Measurements from ENCODE around the gene SPNS1. TPM values are rescaled to one million over a fixed set of nuclear protein-coding genes. Genes with fewer than 3 reads are reported as not detected.

SPNS1 gene
- total and polyA plus RNA-seq, 3 donors from 2014 or later: 32.0 to 56.9 (median 51.7) TPM

DNA sequence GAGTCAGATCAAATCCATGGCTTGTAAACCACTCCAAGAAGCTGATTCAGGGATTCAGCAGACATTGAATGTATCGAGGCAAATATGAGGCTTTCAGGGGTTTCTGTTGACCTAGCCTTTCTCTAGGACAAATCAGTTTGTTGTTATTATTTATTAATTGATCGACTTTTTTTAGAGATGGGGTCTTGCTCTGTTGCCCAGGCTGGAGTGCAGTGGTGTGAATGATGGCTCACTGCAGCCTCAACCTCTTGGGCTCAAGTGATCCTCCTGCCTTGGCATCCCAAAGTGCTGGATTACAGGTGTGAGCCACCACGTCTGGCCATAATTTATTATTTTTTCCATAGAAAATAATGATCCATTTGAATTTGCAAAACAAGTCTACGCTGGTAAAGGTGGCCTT, 37.3 kb downstream of the SPNS1 start:
- Histone ChIP-seq H3K36me3 (ENCODE audit: low read depth, missing control alignments) (no peaks in the 10 kb centered on the region), H3K27me3 (no peaks in the 10 kb centered on the region), H3K4me1 (no peaks in the 10 kb centered on the region), H3K9me3 (no peaks in the 10 kb centered on the region), H3K27ac (no peak overlapping the region), H3K4me3 (no peak overlapping the region)
- 93 to 99% methylated on average over 4 of the region's 4 CpGs for WGBS, 2 donors
- no peak for TF ChIP-seq POLR2A (IDR thresholded peaks at IDR 0.05)
- TF ChIP-seq, protein P1, sequence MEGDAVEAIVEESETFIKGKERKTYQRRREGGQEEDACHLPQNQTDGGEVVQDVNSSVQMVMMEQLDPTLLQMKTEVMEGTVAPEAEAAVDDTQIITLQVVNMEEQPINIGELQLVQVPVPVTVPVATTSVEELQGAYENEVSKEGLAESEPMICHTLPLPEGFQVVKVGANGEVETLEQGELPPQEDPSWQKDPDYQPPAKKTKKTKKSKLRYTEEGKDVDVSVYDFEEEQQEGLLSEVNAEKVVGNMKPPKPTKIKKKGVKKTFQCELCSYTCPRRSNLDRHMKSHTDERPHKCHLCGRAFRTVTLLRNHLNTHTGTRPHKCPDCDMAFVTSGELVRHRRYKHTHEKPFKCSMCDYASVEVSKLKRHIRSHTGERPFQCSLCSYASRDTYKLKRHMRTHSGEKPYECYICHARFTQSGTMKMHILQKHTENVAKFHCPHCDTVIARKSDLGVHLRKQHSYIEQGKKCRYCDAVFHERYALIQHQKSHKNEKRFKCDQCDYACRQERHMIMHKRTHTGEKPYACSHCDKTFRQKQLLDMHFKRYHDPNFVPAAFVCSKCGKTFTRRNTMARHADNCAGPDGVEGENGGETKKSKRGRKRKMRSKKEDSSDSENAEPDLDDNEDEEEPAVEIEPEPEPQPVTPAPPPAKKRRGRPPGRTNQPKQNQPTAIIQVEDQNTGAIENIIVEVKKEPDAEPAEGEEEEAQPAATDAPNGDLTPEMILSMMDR (IDR thresholded peaks at IDR 0.05): no peak
- intact Hi-C loops (cut with DNase I; ENCODE audit: low total_unique reads): no loop called here
- DNase-seq: no peak

DNA sequence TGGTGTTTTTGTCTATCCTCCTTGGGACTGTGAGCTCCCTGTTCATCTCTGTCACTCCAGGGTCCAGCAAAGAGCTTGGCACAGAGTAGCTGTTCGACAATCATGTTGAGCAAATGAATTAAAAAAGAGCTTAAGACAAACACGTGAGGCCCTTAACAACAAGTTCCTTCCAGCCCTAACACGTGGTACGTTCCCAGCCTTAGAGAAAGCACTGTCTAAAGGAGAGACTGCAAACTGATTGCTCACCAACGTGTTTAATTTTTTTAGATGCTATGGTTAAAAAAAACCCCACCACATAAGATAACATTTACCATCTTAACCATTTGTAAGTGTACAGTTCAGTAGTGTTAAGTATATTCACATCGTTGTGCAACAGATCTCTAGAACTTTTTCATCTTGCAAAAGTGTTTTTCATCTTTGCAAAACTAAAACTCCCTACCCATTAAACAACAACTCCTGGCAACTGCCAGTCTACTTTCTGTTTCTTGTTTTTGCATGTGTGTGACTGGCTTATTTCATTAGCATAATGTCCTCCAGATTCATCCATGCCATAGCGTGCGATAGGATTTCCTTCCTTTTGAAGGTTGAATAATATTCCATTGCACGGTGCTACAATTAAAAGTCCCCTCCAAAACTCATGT, 38.5 kb downstream of the SPNS1 start:
- TF ChIP-seq, protein P1 (IDR thresholded peaks at IDR 0.05): no peak
- no peak for TF ChIP-seq POLR2A (IDR thresholded peaks at IDR 0.05)
- DNase-seq: no peak
- H3K36me3 ChIP-seq (ENCODE audit: low read depth, missing control alignments): no peaks in the 10 kb centered on the region
- H3K27ac ChIP-seq: no peak overlapping the region
- no peak overlapping the region for H3K4me3 ChIP-seq
- intact Hi-C loops (cut with DNase I; ENCODE audit: low total_unique reads): no loop called here
- 68 to 69% methylated on average over 9 of the region's 9 CpGs for WGBS, 2 donors
- H3K4me1 ChIP-seq: no peaks in the 10 kb centered on the region
- no peaks in the 10 kb centered on the region for H3K9me3 ChIP-seq
- no peaks in the 10 kb centered on the region for H3K27me3 ChIP-seq

DNA sequence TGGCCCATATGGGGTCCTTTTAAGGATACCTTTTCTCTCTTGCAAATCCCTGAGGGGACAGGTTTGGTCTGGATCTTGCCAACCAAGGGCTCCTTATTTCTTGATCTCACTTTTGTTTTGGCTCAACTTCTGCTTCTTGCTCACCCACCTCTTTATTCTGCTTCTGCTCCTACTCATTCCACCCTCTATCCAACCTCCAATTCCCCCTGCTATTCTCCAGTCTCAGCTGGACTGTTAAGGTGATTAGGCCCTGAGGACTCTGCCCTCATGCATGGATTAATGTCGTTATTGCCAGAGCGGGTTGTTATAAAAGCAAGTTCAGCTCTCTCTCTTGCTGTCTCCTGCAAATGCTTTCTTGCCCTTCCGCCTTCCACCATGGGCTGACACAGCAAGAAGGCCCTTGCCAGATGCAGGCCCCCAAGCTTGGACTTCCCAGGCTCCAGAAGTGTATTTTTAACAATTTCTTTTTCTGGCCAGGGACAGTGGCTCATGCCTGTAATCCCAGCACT, 40.0 kb downstream of the SPNS1 start:
- no peak overlapping the region for H3K4me3 ChIP-seq
- H3K27me3 ChIP-seq: no peaks in the 10 kb centered on the region
- H3K4me1 ChIP-seq: no peaks in the 10 kb centered on the region
- H3K27ac ChIP-seq: no peak overlapping the region
- WGBS, 2 donors: 85 to 89% methylated on average over 3 of the region's 3 CpGs
- no peak for DNase-seq
- intact Hi-C loops (cut with DNase I; ENCODE audit: low total_unique reads): no loop called here
- no peaks in the 10 kb centered on the region for H3K9me3 ChIP-seq
- TF ChIP-seq POLR2A (IDR thresholded peaks at IDR 0.05): no peak
- no peaks in the 10 kb centered on the region for H3K36me3 ChIP-seq (ENCODE audit: low read depth, missing control alignments)

DNA sequence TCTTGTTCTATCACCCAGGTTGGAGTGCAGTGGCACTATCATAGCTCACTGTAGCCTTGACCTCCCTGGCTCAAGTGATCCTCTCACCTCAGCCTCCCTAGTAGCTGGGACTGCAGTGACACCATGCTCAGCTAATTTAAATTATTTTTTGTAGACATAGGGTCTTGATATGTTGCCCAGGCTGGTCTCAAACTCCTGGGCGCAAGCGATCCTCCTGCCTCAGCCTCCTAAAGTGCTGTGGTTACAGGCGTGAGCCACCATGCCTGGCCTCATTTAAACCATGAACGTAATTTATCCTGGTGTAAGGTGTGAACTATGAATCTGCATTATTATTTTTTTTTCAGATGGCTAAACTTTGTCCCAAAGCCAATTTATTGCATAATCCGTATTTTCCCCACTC, 47.6 kb downstream of the SPNS1 start:
- intact Hi-C loops (cut with DNase I; ENCODE audit: low total_unique reads): no loop called here
- Histone ChIP-seq H3K4me3 (no peak overlapping the region), H3K27ac (no peak overlapping the region), H3K27me3 (no peaks in the 10 kb centered on the region), H3K4me1 (no peaks in the 10 kb centered on the region), H3K9me3 (no peaks in the 10 kb centered on the region), H3K36me3 (ENCODE audit: low read depth, missing control alignments) (no peaks in the 10 kb centered on the region)
- DNase-seq: no peak
- TF ChIP-seq, protein P1 (IDR thresholded peaks at IDR 0.05): no peak
- no peak for TF ChIP-seq POLR2A (IDR thresholded peaks at IDR 0.05)
- WGBS, 2 donors: 85% methylated on average over 5 of the region's 5 CpGs

DNA sequence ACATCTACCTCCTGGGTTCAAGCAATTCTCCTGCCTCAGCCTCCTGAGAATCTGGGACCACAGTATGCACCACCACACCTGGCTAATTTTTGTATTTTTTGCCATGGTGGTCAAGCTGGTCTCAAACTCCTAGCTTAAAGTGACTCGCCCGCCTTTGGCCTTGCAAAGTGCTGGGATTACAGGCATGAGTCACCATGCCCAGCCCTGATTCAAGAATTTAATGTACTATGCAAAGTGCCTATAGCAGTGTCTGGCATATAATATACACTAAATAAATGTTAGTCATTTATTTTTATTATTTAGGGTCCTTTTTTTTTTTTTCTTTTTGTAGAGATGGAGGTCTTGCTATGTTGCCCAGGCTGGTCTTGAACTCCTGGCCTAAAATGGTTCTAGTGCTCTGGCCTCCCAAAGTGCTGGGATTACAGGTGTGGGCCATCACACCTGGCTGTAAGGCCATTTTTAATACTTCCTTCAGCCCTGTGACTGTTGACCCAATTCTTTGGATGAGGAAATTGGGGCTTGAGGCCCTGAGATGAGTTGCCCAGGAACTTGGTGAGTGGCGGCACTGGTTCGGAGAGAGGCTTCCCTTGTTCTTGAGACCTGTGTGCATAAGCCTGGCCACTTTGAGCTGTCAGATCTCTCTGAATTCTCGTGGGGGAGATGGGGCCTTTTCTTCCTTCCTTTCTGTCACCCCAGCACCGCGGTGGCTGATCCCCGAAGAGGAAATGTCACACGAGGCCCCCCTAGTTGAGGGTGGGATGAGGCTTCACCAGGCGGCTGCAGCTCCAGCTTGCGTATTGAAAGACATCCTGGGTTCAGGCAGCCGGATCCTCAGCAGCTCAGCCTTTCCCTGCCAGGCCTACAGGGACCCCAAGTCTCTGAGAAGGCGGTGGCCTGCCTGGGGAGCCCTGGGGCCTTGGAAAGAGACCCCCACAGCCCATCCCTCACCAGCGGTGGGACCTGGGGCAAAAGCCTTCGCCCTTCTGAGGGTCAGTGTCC, 49.0 kb downstream of the SPNS1 start:
- TF ChIP-seq, protein P1 (IDR thresholded peaks at IDR 0.05): no peak
- no peak for TF ChIP-seq POLR2A (IDR thresholded peaks at IDR 0.05)
- Histone ChIP-seq H3K9me3 (no peaks in the 10 kb centered on the region), H3K27me3 (no peaks in the 10 kb centered on the region), H3K36me3 (ENCODE audit: low read depth, missing control alignments) (no peaks in the 10 kb centered on the region), H3K27ac (no peak overlapping the region), H3K4me1 (no peaks in the 10 kb centered on the region), H3K4me3 (no peak overlapping the region)
- intact Hi-C loops (cut with DNase I; ENCODE audit: low total_unique reads): no loop called here
- whole genome bisulfite sequencing, 2 donors: 86% methylated on average over 14 to 15 of the region's 15 CpGs
- no peak for DNase-seq

All from testis (tissue), 3 donors.